ENCODE measurements around the gene SERPINE2. TPM values are rescaled to one million over a fixed set of nuclear protein-coding genes. Genes with fewer than 3 reads are reported as not detected.

Gene SERPINE2
- total and polyA plus RNA-seq, 2 donors (not counting 3 experiments of a cell fraction or from before 2014, with no cell fraction given): 4.0 to 8.8 TPM

GRCh38 chr2:223970343-223971128 is 68.5 kb downstream of the SERPINE2 start:
- no TSS peak for BruUV-seq (replicated peaks)
- H3K27ac ChIP-seq (ENCODE audit: insufficient read depth, low read depth, low read length): no peak overlapping the region
- intact Hi-C loops (cut with micrococcal nuclease): loop anchor here (1.0 to 2.0 kb wide), 6 partner anchors 23 to 680 kb away; partner anchors contain the start of gene SERPINE2

More at GRCh38 chr2:223970343-223971128, 68.5 kb downstream of the SERPINE2 start:
- dilution Hi-C loops (cut with MboI; ENCODE audit: extremely low pct_ligation_motif_present, low sequenced_read_pairs): no loop called here
- Histone ChIP-seq H3K4me1 (ENCODE audit: control insufficient read depth, extremely low read depth, insufficient read depth, low read length) (no peaks in the 10 kb centered on the region), H3K4me2 (ENCODE audit: insufficient read depth, low read length) (no peak overlapping the region), H4K20me1 (replicated peaks; ENCODE audit: control insufficient read depth, extremely low read depth, insufficient read depth, low read length) (no peaks in the 10 kb centered on the region), H3K9me1 (replicated peaks; ENCODE audit: control insufficient read depth, extremely low read depth, insufficient read depth, low read length) (peaks cover 2% of the 10 kb centered on the region), H3K9me3 (replicated peaks; ENCODE audit: control insufficient read depth, insufficient read depth, low read length) (no peaks in the 10 kb centered on the region), H3K36me3 (ENCODE audit: control insufficient read depth in 2 of 2, extremely low read depth in 1 of 2, insufficient read depth in 2 of 2, low read length in 2 of 2) (peaks cover 6 to 8% of the 10 kb centered on the region in 2 experiments), H3K4me3 (replicated peaks in 1 of 3; ENCODE audit: insufficient read depth in 1 of 3, low read depth in 1 of 3, low read length in 3 of 3) (no peak overlapping the region), H2AFZ (ENCODE audit: low read depth, low read length) (no peak overlapping the region), H3K27me3 (ENCODE audit: control insufficient read depth in 2 of 2, insufficient read depth in 2 of 2, low read length in 2 of 2) (no peaks in the 10 kb centered on the region), H3K9ac (replicated peaks; ENCODE audit: extremely low read depth, insufficient read depth, low read length) (no peak overlapping the region), H3K79me2 (ENCODE audit: control insufficient read depth, insufficient read depth, low read length) (no peaks in the 10 kb centered on the region)
- POLR2A ChIA-PET: no interaction called here
- CTCF ChIA-PET: interaction anchor here (0.6 to 12.5 kb wide), 57 partner anchors 9 to 1690 kb away, joined by 3 to 545 read pairs (median 5); partner anchors contain the start of gene SERPINE2
- DNase-seq (ENCODE audit: low read depth, low spot score): peak; percentile 76
- peak; percentile 75 for FAIRE-seq
- TF ChIP-seq CTCF (IDR thresholded peaks at IDR 0.05; ENCODE audit: extremely low read depth in 1 of 2, insufficient read depth in 1 of 2, low read depth in 1 of 2, low read length in 2 of 2) (peak; percentile 65 to 68), MYC (IDR thresholded peaks at IDR 0.05; ENCODE audit: low read depth, low read length) (no peak)

Measured in endothelial cell of umbilical vein (primary cell).